ENCODE results near the gene CLPSL2.
A peak's percentile ranks its signal among the peaks of the same experiment; 100 is the strongest.

CLPSL2 gene

DNA sequence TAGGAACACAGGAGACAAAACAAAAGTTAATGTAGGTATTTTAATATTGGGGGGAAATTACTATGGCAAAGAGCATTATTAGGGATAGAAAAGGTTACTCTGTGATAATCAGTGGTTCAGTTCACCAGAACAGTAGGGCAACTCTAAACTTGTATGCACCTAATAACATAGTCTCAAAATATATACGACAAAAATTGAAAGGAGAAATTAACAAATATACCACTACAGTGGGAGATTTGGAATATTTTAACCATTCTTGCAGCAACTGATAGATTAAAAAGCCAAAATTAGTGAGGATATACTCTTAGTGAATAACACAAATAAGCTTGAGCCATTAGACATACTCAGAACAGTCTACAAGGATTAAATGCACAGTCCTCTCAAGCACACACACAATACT is 28.5 kb upstream of the CLPSL2 start:
- DNase-seq: no peak

- DNase-seq: no peak
Observed at GRCh38 chr6:35750557-35750956, 25.8 kb upstream of the CLPSL2 start.

GRCh38 chr6:35751594-35751993 is 24.8 kb upstream of the CLPSL2 start:
- no peak for DNase-seq

DNA sequence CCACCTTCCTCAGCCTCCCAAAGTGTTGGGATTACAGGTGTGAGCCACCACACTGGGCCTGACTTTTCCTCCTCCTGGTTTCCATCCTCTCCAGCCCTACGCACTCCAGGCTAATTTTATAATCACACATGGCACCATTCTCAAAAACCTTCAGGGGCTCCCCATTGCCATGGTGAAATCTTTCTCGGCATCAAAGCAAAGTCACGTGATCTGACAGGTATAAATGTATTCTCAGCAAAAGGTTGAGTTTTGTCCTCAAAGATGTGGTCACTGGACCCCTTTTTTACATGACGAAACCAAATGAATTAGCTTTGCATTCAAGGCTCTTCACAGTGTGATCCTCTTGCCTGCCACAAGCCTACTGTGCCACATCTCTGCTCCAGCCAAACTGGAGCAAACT is 24.1 kb upstream of the CLPSL2 start:
- no peak for DNase-seq

DNA sequence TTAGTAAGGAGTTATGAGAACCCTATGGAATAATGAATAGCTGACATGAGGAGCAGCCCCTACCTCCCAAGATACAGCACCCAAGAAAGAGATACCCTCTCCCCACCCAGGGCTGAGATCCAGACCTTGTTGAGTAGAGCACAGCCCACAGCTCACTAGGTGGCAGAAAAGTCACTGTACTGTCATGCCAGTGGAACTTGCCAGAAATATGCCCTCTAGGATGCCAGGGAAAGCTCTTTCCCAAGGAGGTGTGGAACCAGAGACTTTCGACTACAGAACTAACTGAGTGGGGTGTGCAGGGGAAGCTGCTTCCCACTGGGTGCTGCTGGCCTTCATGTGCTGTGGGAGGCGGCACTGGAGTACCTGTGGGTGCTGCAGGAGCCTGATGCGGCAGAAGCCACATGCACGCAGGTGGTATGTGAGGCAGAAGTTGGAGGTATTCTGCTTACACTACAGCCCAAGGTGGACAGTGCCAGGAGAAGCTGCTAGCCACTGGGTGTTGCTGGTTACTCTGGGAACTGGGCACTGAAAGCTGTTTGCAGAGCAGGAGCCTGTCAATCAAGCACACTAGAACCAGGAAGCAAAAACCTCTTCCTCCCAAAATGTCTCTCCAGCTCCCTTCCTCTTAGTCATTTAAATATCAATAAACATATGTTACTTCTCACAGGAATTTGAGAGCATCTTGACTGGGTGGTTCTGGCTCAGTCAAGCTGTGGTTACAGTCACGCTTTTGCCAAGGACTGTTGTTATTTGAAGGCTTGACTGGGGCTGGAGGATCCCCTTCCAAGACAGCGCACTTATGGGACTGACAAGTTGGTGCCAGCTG is 21.7 kb upstream of the CLPSL2 start:
- peak in 1 of 2 experiments; percentile 76 for DNase-seq

DNA sequence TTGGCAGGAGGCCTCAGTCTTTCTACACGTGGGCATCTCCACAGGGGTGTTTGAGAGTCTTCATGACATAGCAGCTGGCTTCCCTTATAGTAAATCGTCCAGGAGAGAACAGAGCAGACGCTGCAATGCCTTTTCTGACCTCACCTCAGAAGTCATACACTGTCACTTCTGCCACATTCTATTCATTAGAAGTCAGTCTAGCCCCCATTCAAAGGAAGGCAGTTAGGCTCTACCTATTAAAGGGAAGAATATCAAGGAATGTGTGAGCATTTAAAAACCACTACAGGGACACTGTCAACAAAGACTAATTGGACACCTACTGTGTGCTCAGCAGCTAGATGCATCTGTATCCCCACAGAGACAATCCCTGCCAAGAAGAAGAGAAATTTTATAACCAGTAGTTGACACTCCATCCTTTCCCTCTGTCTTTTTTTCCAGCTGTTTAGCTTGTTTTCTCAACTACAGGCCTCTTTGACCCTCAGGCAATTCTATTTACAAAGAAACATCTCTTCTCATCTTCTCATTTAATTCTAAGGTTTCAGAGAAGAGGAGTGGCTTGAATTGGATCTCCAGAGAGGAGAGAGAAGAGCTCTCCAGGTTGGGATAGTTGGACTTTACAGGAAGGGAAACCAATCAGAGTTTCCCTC is 21.0 kb upstream of the CLPSL2 start:
- DNase-seq: peak in 1 of 2 experiments; percentile 54

DNA sequence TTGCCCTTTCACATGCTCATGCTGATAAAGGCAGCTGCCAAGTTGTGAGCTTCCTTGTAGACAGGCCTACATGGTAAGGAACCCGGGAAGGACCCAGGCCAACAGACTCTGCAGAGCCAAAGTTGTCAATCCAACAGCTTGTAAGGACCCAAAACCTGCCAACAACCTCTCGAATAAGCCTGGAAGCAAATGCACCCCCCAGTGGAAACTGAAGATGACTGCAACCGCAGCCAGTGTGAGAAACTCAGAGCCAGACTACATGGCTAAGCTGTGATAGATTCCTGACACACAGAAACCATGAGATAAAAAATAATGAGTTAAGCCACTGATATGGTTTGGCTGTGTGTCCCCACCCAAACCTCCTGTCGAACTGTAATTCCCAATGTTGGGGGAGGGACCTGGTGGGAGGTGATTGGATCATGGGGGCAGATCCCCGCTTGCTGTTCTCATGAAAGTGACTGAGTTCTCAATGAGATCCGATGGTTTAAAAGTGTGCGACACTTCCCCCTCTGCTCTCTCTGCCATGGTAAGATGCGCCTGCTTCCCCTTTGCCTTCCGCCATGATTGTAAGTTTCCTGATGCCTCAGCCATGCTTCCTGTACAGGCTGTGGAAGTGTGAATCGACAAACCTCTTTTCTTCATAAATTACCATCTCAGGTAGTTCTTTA is 18.8 kb upstream of the CLPSL2 start:
- DNase-seq: peak in 1 of 2 experiments; percentile 74

GRCh38 chr6:35759426-35759825 is 17.0 kb upstream of the CLPSL2 start:
- DNase-seq: no peak

DNA sequence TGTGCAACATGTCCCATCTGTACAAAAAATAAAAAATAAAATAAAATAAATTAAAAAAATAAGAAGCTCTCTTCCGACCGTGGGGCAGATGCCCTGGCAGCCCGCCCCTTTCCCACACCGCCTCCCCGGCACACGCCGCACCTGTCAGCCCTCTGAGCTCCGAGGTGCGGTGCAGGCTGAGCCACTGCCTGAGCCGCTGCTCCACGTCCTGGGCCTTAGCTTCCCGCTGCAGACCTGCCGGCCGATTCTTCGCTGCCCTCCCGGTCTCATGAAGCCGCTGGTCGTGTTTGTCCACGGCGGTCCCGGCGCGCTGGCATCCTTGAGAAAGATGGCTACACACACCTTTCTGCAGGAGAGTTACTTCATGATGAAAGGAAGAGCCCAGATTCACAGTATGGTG is 10.7 kb upstream of the CLPSL2 start:
- no peak for DNase-seq

GRCh38 chr6:35769211-35769610 is 7.2 kb upstream of the CLPSL2 start:
- DNase-seq: no peak

DNA sequence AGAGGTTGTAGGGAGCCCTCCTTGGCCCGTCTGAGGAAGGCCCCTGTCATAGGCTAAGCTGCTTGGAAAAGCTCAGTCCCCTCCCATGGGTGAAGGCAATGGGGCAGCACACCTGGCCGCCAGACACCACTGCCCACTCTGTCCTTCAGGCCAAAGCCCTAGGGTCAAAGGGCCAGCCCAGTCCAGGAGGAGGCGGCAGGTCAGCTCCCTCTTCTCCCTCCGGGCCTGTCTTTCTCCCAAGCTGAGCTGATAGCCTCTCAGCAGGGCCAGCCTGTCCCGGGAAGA is 5.1 kb upstream of the CLPSL2 start:
- no peak for DNase-seq

DNA sequence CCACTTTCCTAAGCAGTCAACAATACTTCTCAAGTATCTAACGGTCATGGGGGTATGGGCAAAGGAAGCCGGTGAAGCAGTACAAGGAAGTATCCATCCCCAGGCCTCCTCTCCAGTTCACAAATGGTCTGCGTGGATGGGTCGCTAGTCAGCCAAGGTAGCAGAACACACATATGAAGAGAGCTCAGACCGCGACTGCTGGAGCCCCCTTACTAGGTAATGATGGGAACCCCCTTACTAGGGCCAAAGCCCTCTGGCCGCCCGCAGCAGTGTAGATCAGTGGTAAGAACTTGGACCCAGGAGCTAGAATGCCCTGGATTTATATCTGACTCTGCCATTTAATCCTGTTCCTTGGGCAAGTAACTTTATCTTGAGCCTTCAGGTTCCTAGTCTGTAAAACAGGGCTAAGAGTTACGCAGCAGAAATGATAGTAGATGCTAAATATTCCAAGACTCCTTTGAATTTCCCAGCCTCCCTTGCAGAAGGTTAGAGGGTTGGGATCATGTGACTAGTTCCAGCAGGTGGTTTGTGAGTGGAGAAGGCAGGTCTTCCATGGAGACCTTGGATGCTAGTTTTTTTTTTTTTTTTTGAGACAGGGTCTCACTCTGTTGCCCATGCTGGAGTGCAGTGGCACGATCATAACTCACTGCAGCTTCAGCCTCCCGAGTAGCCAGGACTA is 2.1 kb upstream of the CLPSL2 start:
- DNase-seq: no peak

- no peak for DNase-seq
Observed at GRCh38 chr6:35775031-35775430, 1.4 kb upstream of the CLPSL2 start.

GRCh38 chr6:35777356-35778102 is 1.1 kb downstream of the CLPSL2 start:
- DNase-seq: no peak

DNA sequence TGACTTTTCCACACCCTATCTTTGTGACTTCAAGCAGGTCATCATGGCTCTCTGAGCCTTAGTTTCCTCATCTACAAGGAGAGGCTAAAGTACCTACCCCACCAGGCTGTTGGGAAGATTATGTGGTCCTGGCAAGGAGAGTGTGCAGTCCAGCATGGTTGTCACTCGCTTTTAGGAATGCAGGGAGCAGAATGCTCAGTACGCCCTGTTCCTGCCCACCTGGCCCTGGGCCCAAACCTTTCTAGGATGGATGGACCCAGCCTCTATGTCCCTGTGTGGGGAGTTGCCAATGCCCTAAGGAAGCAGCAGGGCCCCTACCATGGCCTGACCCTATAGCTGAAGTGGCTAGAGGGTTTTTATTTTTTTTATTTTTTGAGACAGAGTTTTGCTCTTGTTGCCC is 2.0 kb downstream of the CLPSL2 start:
- no peak for DNase-seq

- no peak for DNase-seq
Observed at GRCh38 chr6:35780719-35781118, 4.3 kb downstream of the CLPSL2 start, which contains the start of gene CLPSL1. TSS of gene CLPSL1 (plus strand) at chr6:35781019. CDS start at chr6:35781111, 92 bp downstream.

DNA sequence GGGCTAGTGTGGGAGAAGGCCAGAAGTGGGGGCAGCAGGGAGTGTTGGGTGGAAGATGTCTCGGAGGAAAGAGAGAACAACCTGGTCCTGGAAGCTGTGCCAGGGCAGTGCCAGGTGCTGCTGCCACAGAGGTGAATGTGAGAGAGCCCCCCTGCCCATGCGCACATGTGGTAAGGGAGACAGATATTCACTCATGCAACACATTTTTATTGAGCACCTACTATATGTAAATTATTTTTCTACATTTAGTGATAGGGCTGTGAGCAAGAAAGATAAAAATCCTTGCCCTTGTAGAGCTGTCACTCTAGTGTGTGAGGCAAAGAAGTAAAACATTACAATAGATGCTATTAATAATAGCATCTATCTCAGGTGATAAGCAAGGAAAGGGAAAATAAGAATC is 4.9 kb downstream of the CLPSL2 start:
- DNase-seq: no peak

- no peak for DNase-seq
Observed at GRCh38 chr6:35782424-35782823, 6.0 kb downstream of the CLPSL2 start.

DNA sequence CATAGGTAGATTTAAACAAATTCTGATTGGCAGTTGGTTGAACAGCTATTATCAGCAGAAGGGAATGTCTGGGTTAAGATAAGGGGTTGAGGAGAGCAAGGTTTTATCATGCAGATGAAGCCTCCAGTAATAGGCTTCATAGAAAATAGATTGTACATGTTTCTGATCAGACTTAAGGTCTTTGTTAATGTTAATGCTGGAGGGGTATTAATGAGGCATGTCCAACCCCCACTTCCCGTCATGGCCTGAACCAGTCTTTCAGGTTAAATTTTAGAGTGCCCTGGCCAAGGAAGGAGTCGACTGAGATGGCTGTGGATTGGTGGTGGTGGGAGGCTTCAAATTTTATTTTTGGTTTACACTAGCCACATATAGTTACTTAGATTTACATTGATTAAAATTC is 7.8 kb downstream of the CLPSL2 start:
- DNase-seq: no peak

GRCh38 chr6:35786272-35786671 is 9.9 kb downstream of the CLPSL2 start:
- DNase-seq: no peak

DNA sequence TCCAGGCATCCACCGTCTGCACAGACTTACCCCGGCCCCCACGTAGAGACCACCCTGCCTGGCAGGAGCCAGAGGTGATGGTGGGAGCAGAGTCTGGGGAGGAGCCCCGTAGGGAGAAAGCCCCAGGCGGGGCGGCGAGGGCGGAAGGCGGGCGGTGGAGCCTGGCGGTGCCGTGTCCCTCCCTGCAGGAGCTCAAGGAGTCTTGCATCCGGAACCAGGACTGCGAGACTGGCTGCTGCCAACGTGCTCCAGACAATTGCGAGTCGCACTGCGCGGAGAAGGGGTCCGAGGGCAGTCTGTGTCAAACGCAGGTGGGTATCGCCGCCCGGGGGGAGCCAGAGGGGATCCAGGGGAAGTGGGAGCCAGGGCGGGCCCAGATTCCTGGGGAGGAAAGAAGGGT is 10.4 kb downstream of the CLPSL2 start:
- DNase-seq: no peak

GRCh38 chr6:35787266-35788218 is 11.1 kb downstream of the CLPSL2 start:
- no peak for DNase-seq

Data from NCI-H524 (cell line).